HG03108 (cell line): ENCODE results near the gene MYOZ1.
A peak's percentile ranks its signal among the peaks of the same experiment; 100 is the strongest.
"Not testable (repeated sequence)": the region's sequence is repeated elsewhere in the genome, so short reads cannot be mapped to it uniquely, and the experiment has no call there.

Experiments
- ATAC-seq: cut with Tn5 transposase; IDR thresholded peaks from one replicate; pipeline ENCODE4 v1.9.1; 2021; ENCODE audit warnings: moderate library complexity; ENCODE audit not compliant: unreplicated experiment

Gene MYOZ1

GRCh38 chr10:73647875-73648651, 6.8 kb upstream of the MYOZ1 start:
- no peak for ATAC-seq

DNA sequence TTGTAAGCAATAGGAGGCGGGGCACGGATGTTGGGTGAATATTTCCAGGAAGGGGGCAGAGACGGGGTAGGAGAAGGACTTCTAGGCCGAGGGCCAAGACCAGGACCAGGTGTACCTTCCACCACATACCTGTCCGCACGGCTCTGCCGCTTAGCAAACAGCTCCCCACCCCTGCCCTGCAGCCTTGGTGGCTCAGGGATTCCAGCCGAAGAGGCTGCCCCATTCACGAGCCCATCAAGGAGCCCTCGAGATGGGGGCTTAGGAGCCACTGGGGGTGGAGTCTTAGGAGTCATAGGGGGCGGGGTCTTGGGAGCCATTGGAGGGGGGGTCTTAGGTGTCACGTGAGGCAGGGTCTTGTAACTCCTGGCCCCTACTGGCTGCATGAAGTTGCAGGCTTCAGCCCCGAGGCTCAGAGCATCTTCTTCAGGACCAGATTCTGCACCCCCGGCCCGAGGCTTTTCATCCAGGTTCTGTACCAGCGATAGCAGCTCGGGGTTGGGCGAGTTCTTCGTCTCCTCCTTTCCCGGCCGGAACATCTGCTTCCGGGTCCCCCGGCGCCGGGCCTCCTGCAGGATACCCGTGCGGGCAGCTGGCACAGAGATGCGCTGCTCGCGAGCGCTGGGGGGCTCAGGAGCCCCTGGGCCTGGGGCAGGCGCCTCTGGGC, 6.1 kb upstream of the MYOZ1 start:
- ATAC-seq: no peak

DNA sequence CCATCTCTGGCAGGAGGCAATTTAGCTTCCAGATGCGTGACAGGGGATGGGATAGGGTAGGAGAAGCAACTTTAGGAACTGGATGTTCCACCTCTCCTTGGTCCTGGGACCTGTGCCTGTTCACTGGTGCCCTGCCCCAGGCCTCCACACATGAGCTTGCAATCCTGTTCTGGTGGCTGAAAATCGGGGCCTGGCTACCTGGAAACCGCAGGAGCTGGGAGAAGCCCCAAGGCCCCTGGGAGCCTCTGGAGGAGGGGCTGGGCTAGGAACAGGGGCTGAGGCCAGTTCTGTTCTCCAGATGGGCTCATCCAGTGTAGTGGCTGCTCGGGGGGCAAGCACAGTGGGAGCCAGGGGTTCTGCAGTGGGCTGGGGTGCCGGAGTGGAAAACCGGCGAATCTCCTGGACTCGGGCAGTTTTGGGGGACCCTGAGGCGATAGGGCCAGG, 5.3 kb upstream of the MYOZ1 start:
- ATAC-seq: no peak

GRCh38 chr10:73645251-73645650, 4.0 kb upstream of the MYOZ1 start:
- no peak for ATAC-seq

DNA sequence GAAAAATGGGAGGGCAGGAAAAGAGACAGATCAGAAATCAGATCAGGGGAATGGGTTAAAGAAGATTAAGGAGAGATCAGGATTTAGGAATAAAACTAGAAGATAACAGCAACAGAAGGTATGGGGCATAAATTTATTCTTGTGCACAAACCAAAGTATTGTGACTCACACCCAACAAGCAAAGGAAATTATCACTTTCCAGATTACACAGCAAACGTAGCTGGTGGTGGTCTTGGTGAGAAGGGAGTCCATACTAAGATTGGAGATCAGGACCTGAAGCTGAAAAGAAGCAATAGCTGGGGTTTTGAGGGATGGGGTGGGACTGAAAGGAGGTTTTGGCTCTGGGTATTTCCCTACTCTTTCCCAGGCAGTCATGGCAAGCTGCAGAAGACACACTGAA, 3.5 kb upstream of the MYOZ1 start:
- ATAC-seq: no peak

GRCh38 chr10:73644015-73644743, 2.9 kb upstream of the MYOZ1 start:
- no peak for ATAC-seq

GRCh38 chr10:73643362-73643761, 2.1 kb upstream of the MYOZ1 start:
- ATAC-seq: no peak

DNA sequence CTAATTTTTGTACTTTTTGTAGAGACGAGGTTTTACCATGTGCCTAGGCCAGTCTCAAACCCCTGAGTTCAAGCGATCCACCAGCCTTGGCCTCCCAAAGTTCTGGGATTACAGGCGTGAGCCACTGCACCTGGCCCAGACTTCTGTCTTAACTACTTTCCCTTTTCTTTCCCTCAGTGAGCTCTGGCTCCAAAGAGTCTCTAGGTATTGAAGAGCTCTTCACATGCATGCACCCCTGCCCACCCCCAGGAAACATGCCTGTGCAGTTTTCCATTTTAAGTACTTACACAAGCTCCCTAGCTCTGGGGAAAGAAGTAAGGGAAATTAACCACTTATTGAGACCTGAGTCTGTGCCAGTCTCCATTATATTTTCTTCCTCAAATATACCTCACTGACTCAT, 2.0 kb downstream of the MYOZ1 start:
- no peak for ATAC-seq

GRCh38 chr10:73635781-73636180, 5.5 kb downstream of the MYOZ1 start:
- ATAC-seq: no peak

- no peak for ATAC-seq
Measured at GRCh38 chr10:73634421-73634820, 6.9 kb downstream of the MYOZ1 start.

DNA sequence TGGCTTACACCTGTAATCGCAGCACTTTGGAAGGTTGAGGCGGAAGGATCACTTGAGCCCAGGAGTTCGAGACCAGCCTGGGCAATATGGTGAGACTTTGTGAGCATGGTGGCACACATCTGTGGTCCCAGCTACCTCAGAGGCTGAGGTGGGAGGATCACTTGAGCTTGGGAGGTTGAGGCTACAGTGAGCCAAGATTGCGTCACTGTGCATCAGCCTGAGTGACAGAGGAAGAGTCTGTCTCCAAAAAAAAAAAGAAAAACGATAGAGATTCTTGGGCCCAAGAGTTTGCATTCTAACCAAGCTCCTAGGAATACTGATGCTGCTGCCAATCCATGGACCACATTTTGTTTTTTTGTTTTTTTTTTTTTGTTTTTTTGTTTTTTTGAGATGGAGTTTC, 12.1 kb downstream of the MYOZ1 start:
- ATAC-seq: no peak

DNA sequence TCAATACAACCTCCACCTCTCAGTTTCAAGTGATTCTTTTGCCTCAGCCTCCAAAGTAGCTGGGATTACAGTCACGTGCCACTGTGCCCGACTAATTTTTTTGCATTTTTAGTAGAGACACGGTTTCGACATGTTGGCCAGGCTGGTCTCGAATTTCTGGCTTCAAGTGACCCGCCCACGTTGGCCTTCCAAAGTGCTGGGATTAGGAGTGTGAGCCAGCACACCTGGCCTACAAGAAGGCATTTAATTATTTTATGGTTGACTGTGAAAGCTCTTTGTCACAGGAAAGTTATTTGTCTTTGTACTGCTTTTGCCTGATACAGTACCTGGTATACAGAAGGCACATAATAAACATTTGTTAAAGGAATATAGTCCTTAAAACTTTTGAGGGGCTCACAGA, 12.9 kb downstream of the MYOZ1 start:
- no peak for ATAC-seq

GRCh38 chr10:73627300-73627699, 14.0 kb downstream of the MYOZ1 start:
- no peak for ATAC-seq

GRCh38 chr10:73625884-73626752, 15.2 kb downstream of the MYOZ1 start:
- peak; percentile 97 for ATAC-seq

DNA sequence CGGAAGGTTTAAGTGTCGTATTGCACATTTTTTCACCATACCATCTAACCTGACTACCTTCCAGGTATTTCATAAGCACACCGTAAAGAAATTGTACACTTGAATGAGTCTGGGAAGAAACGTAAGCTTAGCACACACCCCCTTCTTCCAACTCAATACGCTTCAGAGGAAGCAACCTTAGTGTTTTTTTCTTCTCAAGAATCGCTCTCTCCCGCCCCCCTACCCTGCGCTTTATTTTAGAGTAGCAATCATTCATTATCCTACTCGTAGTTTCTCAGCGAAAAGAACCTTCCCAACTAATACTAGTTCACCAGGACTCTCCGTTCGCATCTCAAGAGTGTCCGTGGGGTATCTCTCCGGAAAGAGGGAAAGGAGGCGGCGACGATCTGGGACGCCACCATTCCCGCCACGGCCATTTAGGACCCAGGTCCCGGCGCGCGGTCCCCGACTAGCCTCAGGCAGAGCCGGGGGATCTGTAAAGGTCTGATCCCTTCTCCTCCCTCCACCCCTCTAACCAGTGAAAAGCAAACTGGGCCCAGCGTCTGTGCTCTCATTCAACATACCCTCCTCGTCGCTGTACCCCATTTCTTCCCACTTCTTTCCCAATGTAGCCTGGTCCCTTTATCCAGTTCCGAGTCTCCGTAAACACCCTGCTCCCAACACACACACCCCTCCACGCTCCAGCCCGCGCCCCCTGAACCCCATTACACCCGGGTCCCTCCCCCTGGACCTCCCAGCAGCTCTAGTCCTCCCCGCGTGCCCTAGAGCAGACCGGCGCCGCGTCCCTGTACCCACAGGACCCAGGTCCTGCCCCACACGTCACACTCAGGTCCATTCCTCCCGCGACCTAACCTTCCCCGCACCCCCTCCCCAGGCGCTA, 16.0 kb downstream of the MYOZ1 start:
- peak; percentile 23 for ATAC-seq

GRCh38 chr10:73623056-73623455, 18.2 kb downstream of the MYOZ1 start:
- ATAC-seq: no peak

GRCh38 chr10:73620974-73621373, 20.3 kb downstream of the MYOZ1 start:
- not testable (repeated sequence) for ATAC-seq

GRCh38 chr10:73617143-73617542, 24.1 kb downstream of the MYOZ1 start:
- not testable (repeated sequence) for ATAC-seq

GRCh38 chr10:73614720-73615119, 26.6 kb downstream of the MYOZ1 start:
- no peak for ATAC-seq

DNA sequence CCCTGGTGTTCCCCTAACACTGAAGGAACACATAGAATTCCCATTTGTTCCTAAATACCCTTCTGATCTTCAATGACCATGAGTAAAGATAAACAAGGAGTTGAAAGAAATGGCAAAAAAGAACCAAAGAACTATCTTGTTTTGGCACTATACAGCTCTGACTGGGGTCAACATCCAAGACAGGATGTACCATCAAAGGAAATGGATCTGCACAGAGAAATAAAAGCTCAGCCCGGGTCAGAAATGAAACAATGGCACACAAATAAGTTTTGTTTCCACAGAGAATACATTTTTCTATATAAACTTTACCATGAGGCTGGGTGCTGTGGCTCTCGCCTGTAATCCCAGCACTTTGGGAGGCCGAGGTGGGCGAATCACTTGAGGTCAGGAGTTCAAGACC, 32.2 kb downstream of the MYOZ1 start:
- no peak for ATAC-seq
